ENCODE measurements around the gene HNRNPL.
"Not testable (repeated sequence)": the region's sequence is repeated elsewhere in the genome, so short reads cannot be mapped to it uniquely, and the experiment has no call there.

HNRNPL gene

GRCh38 chr19:38849860-38850435 lies at the start of gene HNRNPL:
HNRNPL (minus strand) TSS chr19:38849986; CDS start chr19:38849966, 20 bp downstream.
- DNase-seq, result peak; percentile 100

GRCh38 chr19:38898788-38899446 lies 49.1 kb upstream of the HNRNPL start:
- DNase-seq, result no peak

GRCh38 chr19:38894968-38895367 lies 45.2 kb upstream of the HNRNPL start:
- DNase-seq, result no peak

- DNase-seq, result no peak
Measured at GRCh38 chr19:38893341-38893771, 43.6 kb upstream of the HNRNPL start.

- no peak for DNase-seq
Measured at GRCh38 chr19:38892841-38893240, 43.1 kb upstream of the HNRNPL start.

GRCh38 chr19:38891771-38892170 lies 42.0 kb upstream of the HNRNPL start:
- DNase-seq, result no peak

- no peak for DNase-seq
Measured at GRCh38 chr19:38890686-38891085, 40.9 kb upstream of the HNRNPL start.

GRCh38 chr19:38889803-38890202 lies 40.0 kb upstream of the HNRNPL start:
- DNase-seq, result no peak

- no peak for DNase-seq
Measured at GRCh38 chr19:38888876-38889275, 39.1 kb upstream of the HNRNPL start.

GRCh38 chr19:38884691-38885090 lies 34.9 kb upstream of the HNRNPL start:
- DNase-seq, result not testable (repeated sequence)

- no peak for DNase-seq
Measured at GRCh38 chr19:38883286-38883685, 33.5 kb upstream of the HNRNPL start.

- no peak for DNase-seq
Measured at GRCh38 chr19:38880882-38881609, 31.3 kb upstream of the HNRNPL start.

GRCh38 chr19:38880076-38880881 lies 30.5 kb upstream of the HNRNPL start:
- no peak for DNase-seq

GRCh38 chr19:38879400-38879751 lies 29.6 kb upstream of the HNRNPL start:
- DNase-seq, result no peak

GRCh38 chr19:38878575-38879399 lies 29.0 kb upstream of the HNRNPL start:
- no peak for DNase-seq

- DNase-seq, result peak; percentile 80
Measured at GRCh38 chr19:38877781-38878574, 28.2 kb upstream of the HNRNPL start, which contains the start of gene RINL. RINL (minus strand) TSS chr19:38878275; CDS start chr19:38876742, 1,533 bp downstream.

GRCh38 chr19:38875656-38876395 lies 26.0 kb upstream of the HNRNPL start:
- DNase-seq, result no peak

- DNase-seq, result not testable (repeated sequence)
Measured at GRCh38 chr19:38873400-38873799, 23.6 kb upstream of the HNRNPL start.

GRCh38 chr19:38870612-38871011 lies 20.8 kb upstream of the HNRNPL start:
- DNase-seq, result no peak

GRCh38 chr19:38869836-38870607 lies 20.2 kb upstream of the HNRNPL start:
- DNase-seq, result peak; percentile 96

Data from CD4-positive, alpha-beta T cell treated with Interleukin-17A for 1 hour (primary cell).